KOPT-K1 (cell line): ENCODE data around the gene TRMT2A.

ENCODE experiments used
- H3K27ac ChIP-seq: fragments of 200-600 bp; sonication (generic); 2 replicates; pipeline ENCODE4 v1.5.1; 2016; ENCODE audit warnings: antibody characterized with exemption, mild to moderate bottlenecking, low read depth, low read length; ENCODE audit not compliant: poor library complexity, severe bottlenecking
- H3K36me3 ChIP-seq: fragments of 200-600 bp; sonication (generic); 2 replicates; pipeline ENCODE4 v1.5.1; 2017; ENCODE audit warnings: antibody characterized with exemption, mild to moderate bottlenecking, low read length, moderate library complexity; ENCODE audit not compliant: insufficient read depth
- H3K9me3 ChIP-seq: fragments of 200-600 bp; sonication (generic); 2 replicates; pipeline ENCODE4 v1.5.1; 2017; ENCODE audit warnings: antibody characterized with exemption, low read length, mild to moderate bottlenecking; ENCODE audit not compliant: insufficient read depth, poor library complexity, severe bottlenecking

TRMT2A gene

GRCh38 chr22:20124083-20124787 is 7.2 kb upstream of the TRMT2A start:
- Histone ChIP-seq H3K36me3 (peaks cover 98% of the 10 kb centered on the region), H3K27ac (no peak overlapping the region), H3K9me3 (no peaks in the 10 kb centered on the region)

- H3K36me3 ChIP-seq: peaks cover 100% of the 10 kb centered on the region
- no peaks in the 10 kb centered on the region for H3K9me3 ChIP-seq
- no peak overlapping the region for H3K27ac ChIP-seq
These were observed 6.5 kb upstream of the TRMT2A start for GRCh38 chr22:20123366-20124082.

- Histone ChIP-seq H3K27ac (no peak overlapping the region), H3K36me3 (peaks cover 86% of the 10 kb centered on the region)
These were observed 4.9 kb upstream of the TRMT2A start for GRCh38 chr22:20121856-20122415.

GRCh38 chr22:20118300-20119020 is 1.4 kb upstream of the TRMT2A start:
- H3K27ac ChIP-seq: peak overlapping the region; percentile 96
- H3K9me3 ChIP-seq: no peaks in the 10 kb centered on the region
- peaks cover 78% of the 10 kb centered on the region for H3K36me3 ChIP-seq

More at GRCh38 chr22:20121856-20122415, 4.9 kb upstream of the TRMT2A start:
- no peaks in the 10 kb centered on the region for H3K9me3 ChIP-seq

- Histone ChIP-seq H3K36me3 (peaks cover 78% of the 10 kb centered on the region), H3K27ac (peak overlapping the region; percentile 96)
These were observed 740 bp upstream of the TRMT2A start for GRCh38 chr22:20117633-20118299.

GRCh38 chr22:20116376-20116950 is 563 bp downstream of the TRMT2A start:
- H3K27ac ChIP-seq: peak overlapping the region; percentile 96
- H3K36me3 ChIP-seq: peaks cover 77% of the 10 kb centered on the region

More at GRCh38 chr22:20117633-20118299, 740 bp upstream of the TRMT2A start:
- H3K9me3 ChIP-seq: no peaks in the 10 kb centered on the region

GRCh38 chr22:20115691-20116375 is 1.2 kb downstream of the TRMT2A start, which contains the start of gene RANBP1:
TSS of gene RANBP1 (plus strand) at chr22:20116104. CDS start at chr22:20116185, 81 bp downstream.
- Histone ChIP-seq H3K27ac (peak within 1 kb of the TSS; percentile 96), H3K36me3 (peaks cover 74% of the 10 kb centered on the region), H3K9me3 (no peaks in the 10 kb centered on the region)

More at GRCh38 chr22:20116376-20116950, 563 bp downstream of the TRMT2A start:
- no peaks in the 10 kb centered on the region for H3K9me3 ChIP-seq

- Histone ChIP-seq H3K27ac (no peak overlapping the region), H3K9me3 (no peaks in the 10 kb centered on the region), H3K36me3 (peaks cover 74% of the 10 kb centered on the region)
These were observed 2.2 kb downstream of the TRMT2A start for GRCh38 chr22:20114506-20115475.

- no peaks in the 10 kb centered on the region for H3K9me3 ChIP-seq
- H3K27ac ChIP-seq: no peak overlapping the region
- peaks cover 74% of the 10 kb centered on the region for H3K36me3 ChIP-seq
These were observed 3.3 kb downstream of the TRMT2A start for GRCh38 chr22:20113551-20114310.

GRCh38 chr22:20112623-20113511 is 4.2 kb downstream of the TRMT2A start:
- peaks cover 80% of the 10 kb centered on the region for H3K36me3 ChIP-seq
- peak overlapping the region; percentile 90 for H3K27ac ChIP-seq

GRCh38 chr22:20111689-20112622 is 5.1 kb downstream of the TRMT2A start:
- Histone ChIP-seq H3K27ac (peak overlapping the region; percentile 90), H3K9me3 (no peaks in the 10 kb centered on the region), H3K36me3 (peaks cover 89% of the 10 kb centered on the region)

More at GRCh38 chr22:20112623-20113511, 4.2 kb downstream of the TRMT2A start:
- no peaks in the 10 kb centered on the region for H3K9me3 ChIP-seq
